GM19351 (cell line): Measurements from ENCODE around the gene AR.

Experiments
- ATAC-seq: cut with Tn5 transposase; IDR thresholded peaks from one replicate; pipeline ENCODE4 v1.9.1; 2021; ENCODE audit warnings: mild to moderate bottlenecking, moderate library complexity; ENCODE audit not compliant: unreplicated experiment

The AR gene, protein sequence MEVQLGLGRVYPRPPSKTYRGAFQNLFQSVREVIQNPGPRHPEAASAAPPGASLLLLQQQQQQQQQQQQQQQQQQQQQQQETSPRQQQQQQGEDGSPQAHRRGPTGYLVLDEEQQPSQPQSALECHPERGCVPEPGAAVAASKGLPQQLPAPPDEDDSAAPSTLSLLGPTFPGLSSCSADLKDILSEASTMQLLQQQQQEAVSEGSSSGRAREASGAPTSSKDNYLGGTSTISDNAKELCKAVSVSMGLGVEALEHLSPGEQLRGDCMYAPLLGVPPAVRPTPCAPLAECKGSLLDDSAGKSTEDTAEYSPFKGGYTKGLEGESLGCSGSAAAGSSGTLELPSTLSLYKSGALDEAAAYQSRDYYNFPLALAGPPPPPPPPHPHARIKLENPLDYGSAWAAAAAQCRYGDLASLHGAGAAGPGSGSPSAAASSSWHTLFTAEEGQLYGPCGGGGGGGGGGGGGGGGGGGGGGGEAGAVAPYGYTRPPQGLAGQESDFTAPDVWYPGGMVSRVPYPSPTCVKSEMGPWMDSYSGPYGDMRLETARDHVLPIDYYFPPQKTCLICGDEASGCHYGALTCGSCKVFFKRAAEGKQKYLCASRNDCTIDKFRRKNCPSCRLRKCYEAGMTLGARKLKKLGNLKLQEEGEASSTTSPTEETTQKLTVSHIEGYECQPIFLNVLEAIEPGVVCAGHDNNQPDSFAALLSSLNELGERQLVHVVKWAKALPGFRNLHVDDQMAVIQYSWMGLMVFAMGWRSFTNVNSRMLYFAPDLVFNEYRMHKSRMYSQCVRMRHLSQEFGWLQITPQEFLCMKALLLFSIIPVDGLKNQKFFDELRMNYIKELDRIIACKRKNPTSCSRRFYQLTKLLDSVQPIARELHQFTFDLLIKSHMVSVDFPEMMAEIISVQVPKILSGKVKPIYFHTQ

DNA sequence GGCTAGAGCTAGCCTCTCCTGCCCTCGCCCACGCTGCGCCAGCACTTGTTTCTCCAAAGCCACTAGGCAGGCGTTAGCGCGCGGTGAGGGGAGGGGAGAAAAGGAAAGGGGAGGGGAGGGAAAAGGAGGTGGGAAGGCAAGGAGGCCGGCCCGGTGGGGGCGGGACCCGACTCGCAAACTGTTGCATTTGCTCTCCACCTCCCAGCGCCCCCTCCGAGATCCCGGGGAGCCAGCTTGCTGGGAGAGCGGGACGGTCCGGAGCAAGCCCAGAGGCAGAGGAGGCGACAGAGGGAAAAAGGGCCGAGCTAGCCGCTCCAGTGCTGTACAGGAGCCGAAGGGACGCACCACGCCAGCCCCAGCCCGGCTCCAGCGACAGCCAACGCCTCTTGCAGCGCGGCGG is at the start of gene AR:
AR (plus strand) TSS at position 204 of the 400 bp plus-strand sequence. CDS start 1,126 bp downstream, outside the sequence.
- ATAC-seq = no peak

DNA sequence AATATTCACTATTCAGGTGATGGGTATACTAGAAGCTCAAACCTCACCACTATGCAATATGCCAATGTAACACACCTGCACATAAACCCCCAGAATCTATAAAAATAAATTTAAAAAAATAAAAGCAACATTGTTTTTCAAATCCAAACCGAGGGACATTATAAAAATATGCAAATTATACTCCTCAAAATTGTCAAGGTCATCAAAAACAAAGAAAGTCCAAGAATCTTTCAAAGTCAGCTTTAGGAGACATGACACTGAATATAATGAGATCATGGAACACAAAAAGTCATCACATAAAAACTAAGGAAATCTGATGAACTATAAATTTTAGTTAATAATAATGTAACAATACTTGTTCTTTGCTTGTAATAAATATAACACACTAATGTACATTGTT is 43.2 kb upstream of the AR start:
- no peak for ATAC-seq

DNA sequence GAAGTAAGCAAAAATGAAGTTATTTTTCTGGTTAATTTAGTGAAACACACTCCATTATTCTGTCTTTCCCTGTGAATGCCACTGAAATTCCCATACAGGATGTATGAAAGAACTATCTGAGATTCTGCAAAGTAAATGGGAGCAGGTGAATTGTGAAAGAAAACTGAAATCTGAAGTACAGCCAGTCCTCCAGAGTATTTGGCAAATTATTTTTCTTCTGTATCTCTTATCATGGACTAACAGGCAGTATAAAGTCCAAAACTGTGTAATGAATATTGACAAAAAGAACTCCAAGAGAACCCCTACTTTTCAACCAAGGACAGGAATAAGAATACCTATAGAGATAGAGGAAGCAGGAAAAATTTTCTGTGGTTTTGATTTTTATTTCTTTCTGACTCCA is 40.8 kb upstream of the AR start:
- ATAC-seq = no peak

DNA sequence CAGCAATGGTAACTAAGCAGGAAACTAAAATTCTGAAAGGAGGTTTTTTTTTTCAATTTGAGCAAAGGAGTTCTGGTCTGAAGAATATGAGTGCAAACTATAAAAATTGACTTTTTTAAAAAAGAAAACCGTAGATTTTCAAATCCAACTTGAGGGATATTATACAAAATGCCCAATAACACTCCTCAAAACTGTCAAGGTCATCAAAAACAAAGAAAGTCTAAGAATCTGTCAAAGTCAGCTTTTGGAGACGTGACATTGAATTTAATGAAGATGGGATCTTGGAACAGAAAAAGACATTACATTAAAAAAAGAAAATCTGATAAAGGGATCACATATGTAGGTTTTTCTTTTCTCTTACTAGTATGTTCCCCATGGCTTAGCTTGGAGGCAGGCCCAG is 40.4 kb upstream of the AR start:
- no peak for ATAC-seq

DNA sequence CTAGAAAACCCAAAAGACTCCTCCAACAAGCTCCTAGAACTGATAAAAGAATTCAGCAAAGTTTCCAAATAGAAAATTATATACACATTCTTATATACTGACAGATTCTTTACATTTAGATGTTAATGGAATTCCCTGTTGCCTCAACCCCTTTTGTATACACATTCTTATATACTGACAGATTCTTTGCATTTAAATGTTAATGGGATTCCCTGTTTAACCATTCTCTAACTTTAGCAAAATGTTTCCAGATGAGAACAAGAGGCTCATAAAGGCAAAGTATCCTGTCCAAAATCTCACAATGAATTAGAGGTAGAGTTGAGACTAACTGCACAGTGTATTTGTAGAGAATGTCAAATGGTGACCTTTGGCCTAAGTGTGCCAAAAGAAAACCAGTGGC is 23.1 kb upstream of the AR start:
- ATAC-seq = no peak

DNA sequence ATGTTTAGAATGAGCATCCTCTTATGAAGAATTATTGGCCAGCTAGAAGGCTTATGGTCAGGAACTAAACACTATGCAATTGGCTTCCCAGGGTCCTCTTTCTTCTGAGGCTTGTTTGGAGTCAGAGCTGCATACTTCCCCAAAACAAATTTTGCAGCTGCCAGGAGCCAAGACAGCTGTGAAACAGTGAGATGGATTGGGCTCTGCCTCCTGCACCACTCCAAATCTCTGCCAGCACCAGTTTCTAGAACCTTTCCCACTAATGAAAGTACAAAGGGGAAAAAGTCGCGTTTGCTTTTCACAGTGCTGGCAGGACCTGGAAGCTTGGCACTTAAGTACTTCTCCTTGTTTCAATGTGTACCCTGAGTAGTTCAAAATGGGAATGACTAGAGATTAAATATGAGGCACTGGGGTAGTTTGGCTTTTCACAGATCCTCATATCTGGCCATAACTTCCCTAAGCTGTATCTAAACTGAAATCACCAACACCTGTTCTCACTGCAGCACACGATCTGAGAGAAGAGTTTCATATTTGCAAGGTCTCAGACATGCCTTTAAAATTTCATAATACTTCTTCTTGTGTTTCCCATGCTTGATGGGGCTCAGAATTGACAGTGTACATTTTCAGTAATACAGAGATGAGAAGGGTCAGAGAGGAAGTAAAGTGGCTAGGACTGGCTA is 20.7 kb upstream of the AR start:
- ATAC-seq = no peak

DNA sequence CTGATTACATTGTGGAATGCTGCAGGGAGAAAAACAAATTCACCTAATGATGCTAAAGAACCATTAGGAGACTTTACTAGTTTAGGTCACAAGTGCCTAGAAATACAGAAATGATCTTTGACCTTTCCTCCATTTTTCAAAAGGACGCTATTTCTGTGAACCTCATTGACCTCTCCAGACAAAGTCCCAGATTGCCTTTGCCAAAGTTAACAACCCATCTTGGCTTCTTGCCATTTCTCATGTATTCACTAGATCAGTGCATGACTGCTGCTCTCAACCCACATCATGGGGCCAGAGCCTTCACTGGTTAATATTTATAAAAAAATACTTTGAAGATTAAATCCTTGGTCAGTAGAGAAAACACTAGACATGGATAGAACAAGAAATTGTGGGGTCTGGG is 19.9 kb upstream of the AR start:
- ATAC-seq = no peak

DNA sequence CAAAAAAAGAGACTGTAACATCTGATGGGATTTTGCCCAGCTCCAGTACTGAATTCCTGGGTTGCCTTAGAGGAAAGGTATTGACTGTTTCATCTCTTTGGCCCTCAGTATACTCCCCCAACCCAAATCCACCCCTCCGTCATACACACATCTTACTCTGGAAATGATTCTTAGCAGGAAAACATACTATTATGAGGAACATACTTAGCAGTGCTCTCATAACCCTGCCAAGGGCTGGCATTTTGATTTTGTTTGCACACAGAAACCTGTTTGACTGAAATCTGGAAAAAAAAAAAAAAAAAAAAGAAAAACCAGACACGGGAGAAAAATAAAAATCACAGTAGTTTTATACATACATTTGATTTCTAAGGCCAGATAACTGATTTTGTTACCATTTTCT is 19.4 kb upstream of the AR start:
- no peak for ATAC-seq

DNA sequence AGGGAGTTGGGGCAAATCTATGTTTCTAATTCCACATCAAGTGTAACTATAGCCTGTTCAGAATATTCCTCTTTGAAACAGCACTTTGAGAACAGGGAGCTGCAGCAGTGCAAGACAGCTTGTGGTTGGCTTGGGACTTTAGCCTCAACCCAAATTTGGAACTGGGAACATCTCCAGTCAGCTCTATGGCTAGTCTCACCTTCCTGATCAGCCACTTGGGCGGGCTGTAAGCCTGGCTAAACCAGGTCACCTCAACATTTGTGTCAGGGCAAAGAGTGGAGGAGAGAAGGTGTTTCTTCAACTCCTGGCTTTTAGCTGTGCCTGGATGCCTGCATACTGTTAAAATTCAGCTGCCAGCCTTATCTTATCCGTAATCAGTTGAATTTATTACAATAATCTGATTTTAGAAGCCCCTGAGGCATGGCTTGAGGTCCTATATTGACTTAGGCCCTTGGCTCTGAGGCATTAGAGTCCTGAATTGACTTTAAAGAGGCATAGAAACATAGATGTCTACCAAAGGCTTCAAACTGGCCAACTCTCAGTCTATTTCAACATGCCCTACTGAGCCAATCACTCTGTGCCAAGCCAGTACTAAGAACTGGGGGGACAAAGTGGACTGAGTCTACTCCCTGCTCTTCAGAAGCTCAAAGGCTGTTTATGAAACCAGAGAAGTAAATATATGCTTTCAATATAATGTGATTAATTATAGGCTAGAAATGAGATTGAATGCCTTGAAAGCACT is 18.7 kb upstream of the AR start:
- ATAC-seq = no peak

DNA sequence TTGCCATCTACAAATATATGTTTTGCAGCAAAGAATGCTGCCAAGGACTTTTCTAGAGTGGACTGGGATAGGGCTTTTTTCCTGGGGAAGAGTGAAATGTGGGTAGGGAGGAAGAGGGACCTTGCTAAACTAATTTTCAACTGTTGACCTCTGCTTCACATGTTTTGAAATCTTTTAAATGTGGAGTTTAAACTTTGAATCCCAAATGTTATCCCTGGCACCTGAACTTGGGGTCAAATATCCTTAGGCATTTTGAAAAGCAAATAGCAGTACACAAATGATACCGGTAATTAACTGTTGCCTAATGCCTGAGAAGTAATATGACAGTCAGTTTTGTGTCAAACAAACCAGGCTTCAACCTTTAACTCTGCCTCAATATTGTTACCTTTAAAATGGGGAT is 7.3 kb upstream of the AR start:
- no peak for ATAC-seq

DNA sequence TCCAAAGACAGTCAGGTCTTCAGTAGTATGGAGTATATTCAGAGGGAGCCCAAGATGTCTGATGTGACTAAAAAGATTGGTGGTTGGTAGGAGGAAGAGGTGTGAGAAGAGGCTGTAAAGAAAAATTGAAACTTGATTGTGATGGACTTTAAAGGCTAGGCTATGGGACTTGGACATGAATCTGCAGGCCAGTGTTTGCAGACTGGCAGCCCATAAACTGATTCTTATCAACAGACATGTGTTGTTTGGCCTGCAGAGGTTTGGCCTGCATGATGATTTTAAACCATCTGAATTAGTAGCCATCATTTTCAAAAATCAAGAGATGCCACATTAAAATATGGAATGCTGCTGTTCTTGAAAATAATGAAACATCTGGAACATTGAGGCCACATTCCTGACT is 5.4 kb upstream of the AR start:
- ATAC-seq = no peak

DNA sequence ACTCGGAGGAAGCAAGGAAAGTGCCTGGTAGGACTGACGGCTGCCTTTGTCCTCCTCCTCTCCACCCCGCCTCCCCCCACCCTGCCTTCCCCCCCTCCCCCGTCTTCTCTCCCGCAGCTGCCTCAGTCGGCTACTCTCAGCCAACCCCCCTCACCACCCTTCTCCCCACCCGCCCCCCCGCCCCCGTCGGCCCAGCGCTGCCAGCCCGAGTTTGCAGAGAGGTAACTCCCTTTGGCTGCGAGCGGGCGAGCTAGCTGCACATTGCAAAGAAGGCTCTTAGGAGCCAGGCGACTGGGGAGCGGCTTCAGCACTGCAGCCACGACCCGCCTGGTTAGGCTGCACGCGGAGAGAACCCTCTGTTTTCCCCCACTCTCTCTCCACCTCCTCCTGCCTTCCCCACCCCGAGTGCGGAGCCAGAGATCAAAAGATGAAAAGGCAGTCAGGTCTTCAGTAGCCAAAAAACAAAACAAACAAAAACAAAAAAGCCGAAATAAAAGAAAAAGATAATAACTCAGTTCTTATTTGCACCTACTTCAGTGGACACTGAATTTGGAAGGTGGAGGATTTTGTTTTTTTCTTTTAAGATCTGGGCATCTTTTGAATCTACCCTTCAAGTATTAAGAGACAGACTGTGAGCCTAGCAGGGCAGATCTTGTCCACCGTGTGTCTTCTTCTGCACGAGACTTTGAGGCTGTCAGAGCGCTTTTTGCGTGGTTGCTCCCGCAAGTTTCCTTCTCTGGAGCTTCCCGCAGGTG is 637 bp downstream of the AR start:
- no peak for ATAC-seq

DNA sequence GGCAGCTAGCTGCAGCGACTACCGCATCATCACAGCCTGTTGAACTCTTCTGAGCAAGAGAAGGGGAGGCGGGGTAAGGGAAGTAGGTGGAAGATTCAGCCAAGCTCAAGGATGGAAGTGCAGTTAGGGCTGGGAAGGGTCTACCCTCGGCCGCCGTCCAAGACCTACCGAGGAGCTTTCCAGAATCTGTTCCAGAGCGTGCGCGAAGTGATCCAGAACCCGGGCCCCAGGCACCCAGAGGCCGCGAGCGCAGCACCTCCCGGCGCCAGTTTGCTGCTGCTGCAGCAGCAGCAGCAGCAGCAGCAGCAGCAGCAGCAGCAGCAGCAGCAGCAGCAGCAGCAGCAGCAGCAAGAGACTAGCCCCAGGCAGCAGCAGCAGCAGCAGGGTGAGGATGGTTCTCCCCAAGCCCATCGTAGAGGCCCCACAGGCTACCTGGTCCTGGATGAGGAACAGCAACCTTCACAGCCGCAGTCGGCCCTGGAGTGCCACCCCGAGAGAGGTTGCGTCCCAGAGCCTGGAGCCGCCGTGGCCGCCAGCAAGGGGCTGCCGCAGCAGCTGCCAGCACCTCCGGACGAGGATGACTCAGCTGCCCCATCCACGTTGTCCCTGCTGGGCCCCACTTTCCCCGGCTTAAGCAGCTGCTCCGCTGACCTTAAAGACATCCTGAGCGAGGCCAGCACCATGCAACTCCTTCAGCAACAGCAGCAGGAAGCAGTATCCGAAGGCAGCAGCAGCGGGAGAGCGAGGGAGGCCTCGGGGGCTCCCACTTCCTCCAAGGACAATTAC is 1.4 kb downstream of the AR start:
- no peak for ATAC-seq

DNA sequence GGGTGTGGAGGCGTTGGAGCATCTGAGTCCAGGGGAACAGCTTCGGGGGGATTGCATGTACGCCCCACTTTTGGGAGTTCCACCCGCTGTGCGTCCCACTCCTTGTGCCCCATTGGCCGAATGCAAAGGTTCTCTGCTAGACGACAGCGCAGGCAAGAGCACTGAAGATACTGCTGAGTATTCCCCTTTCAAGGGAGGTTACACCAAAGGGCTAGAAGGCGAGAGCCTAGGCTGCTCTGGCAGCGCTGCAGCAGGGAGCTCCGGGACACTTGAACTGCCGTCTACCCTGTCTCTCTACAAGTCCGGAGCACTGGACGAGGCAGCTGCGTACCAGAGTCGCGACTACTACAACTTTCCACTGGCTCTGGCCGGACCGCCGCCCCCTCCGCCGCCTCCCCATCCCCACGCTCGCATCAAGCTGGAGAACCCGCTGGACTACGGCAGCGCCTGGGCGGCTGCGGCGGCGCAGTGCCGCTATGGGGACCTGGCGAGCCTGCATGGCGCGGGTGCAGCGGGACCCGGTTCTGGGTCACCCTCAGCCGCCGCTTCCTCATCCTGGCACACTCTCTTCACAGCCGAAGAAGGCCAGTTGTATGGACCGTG is 2.2 kb downstream of the AR start:
- no peak for ATAC-seq

DNA sequence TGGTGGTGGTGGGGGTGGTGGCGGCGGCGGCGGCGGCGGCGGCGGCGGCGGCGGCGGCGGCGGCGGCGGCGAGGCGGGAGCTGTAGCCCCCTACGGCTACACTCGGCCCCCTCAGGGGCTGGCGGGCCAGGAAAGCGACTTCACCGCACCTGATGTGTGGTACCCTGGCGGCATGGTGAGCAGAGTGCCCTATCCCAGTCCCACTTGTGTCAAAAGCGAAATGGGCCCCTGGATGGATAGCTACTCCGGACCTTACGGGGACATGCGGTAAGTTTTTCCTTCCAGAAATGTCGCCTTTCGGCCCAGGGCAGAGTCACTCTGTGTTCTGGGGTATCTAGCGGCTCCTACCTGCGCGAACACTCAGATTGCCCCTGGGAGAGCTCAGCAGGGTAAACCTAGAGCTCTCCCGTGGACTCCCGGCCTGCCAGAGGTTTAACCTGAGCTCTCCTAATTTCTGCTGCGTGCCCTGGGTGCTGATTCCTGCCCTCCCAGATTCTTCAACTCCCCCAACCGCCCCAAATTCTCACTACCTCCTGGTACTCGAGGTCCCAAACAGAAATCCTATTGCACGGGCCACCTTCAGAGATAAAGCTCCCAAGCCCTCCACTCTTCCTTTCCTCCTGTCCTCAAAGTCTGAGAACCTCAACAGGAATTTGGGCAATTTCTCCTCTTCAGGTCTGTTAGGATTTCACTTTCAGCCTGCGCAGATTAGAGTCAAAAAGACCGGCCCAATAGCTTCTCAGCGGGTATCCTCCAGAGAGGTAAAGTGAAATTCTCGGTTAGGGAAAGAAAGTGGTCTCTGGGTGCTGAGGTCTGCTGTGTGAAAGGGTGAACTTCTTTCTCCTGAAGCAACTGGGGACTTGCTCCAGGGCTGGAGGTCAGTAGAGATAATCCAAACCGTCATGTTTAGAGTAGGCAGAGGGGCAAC is 2.9 kb downstream of the AR start:
- ATAC-seq = no peak

DNA sequence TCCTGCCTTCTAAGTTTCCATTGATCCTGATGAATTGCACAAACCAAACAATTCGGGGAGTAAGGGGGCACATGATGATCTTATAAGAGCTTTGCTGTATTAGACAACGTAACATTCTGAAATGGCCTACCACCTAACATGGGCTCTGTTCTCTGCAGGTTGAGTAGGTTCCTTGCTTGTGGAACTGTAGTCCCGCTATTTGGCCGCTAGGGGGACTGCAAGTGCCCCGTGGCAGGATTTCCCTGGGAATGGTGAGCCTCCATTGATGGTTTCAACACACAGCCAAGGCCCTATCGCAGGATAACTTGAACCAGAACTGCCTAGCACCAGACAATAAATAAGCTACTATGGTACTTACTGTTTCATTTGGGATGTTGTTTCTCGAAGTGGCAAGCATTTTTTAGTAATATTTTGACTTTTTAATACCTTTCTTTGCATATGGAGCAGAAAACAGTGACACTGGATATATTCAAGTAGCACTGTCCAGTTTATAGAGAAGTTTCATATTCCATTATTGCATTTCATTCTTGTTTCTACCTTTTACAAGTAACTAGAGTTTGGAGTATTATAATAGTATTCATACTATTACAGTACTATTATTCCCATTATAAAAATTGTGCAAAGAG is 11.9 kb downstream of the AR start:
- peak; percentile 78 for ATAC-seq

DNA sequence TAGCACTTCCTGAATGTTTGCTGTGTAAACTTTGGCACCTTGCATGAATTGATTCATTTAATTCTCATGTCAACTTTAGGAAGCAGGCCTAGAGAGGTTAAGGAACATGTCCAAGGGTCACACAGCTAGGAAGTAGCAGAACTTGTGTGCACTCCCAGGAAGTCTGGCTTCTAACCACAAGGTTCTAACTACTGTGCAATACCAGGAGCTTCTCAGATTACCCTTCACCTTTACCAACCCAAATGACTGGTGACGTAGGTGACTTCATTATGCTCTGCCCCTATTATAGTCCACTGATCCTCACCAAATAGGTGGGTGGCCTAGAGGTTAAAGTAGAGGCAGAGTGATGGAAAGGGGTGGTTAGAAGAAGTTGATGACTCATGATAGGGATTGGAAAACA is 14.4 kb downstream of the AR start:
- no peak for ATAC-seq
